Lung microvascular endothelial cell (primary cell): ENCODE data around the gene FURIN. TPM values are rescaled to one million over a fixed set of nuclear protein-coding genes. Genes with fewer than 3 reads are reported as not detected.
A peak's percentile ranks its signal among the peaks of the same experiment; 100 is the strongest.
"Not testable (repeated sequence)": the region's sequence is repeated elsewhere in the genome, so short reads cannot be mapped to it uniquely, and the experiment has no call there.

Experiments used
- DNase-seq, 2 donors: peaks; one replicate each; pipeline versions ENCODE4 v3.0.0 to v3.0.0-alpha.2; 2010; ENCODE audit warnings: low read depth in 2 of 2
- total RNA-seq: library from RNA; depleted of rRNA; stranded (reverse); fragments of >200 nt; gene quantifications from 2 replicates; pipeline ENCODE4 v1.2.1, GENCODE V29; 2014

Gene FURIN
- total RNA-seq, 1 donor from 2014 or later, result 56.0 TPM

DNA sequence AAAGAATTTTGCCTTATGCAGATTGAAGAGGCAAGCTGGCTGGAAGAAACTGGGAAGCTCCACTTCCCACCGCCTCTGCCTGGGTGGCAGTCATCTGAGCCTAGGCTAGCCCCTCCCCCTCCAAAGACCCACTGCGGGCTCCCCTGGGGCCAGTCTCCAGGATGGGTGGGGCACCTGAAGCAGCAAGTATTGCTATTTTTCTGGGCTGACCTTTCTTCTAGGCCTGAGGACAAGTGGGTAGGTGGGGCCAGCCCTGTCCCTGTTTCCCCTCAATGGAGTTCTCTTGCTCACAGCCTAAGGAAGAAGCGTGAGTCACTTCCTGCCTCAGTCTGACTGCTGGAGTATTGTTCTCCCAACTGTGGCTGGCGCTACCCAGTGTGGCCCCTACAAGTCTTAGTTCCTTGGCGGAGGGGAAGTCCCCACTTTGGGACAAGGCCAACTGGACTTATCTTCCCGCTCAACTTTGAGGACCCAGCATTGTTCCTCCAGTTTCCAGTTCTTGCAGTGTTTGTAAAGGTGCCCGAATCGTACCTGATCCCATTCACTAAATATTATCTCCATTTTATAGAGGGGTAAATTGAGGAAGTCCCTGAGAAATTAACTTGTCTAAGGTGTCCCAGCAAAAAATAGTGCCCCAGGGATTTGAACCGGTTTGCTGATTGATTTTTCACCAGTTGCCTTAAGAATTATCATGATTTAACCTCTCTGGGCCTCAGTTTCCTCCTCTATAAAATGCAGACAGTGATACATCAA lies 1.4 kb downstream of the FURIN start:
- DNase-seq, result peak; percentile 67 to 97

DNA sequence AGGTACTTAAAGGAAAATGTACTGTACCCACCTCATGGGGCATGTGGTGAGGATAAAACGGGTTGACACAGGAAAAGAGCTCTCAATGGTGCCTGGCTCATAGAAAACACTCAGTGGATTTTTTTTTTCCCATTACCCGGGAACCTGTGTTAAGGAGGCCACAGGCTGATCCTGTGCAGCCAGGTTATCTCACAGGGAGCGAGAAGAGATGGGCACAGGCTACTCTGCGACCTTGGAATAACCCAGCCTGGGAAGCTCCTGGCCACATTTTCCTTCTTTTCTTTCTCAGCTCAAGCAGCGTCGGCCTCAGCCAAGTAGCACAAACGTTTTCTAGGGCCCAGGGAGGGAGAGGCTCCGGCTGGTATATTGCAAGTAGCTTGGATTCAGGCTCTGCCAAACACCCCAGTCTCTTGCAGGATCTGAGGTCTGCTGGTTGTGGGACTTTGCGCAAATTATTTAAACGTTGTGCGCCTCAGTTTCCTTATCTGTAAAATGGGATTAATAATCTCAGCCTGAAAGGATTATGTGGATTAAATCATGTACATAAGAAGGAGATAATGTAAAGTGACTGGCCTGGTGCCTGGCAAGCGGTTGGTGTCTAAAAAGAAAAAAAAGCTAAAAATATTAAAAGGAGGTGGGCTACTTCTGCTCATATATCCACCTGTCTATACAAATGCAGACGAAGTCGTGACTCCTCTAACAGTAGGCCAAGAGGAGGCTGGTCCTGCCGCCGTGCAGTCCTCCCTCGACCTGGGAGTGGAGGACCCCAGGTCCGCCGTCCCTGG lies 2.2 kb downstream of the FURIN start:
- peak; percentile 22 to 37 for DNase-seq

DNA sequence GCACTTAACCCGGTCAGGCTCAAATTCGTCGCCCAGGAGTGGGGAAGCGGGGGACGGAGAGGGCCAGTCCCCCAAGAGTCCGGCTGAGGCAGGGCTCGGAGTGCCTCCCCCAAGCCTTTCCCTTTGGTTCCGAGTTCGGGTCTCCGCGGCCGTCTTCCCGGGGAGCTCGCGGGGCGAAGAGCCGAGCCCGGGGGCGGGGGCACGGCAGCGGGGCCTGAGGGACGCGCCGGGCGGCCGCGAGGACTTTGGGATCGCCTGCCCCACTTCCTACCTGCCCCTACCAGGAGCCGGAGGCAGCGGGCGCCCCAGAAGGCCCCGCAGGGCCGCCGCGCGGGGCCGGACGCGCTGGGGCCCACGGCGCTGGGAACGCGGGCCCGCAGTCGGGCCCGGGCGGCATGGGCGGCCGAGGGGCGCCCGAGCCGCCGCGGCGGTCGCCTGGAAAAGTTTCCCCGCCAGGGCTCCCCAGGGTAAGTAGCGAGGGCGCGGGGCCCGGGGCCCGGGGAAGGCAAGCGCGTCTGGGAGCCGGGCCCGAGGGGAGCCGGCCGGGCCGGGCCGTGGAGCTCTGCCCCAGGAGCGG lies 2.8 kb downstream of the FURIN start:
- DNase-seq, result peak; percentile 43 to 51

DNA sequence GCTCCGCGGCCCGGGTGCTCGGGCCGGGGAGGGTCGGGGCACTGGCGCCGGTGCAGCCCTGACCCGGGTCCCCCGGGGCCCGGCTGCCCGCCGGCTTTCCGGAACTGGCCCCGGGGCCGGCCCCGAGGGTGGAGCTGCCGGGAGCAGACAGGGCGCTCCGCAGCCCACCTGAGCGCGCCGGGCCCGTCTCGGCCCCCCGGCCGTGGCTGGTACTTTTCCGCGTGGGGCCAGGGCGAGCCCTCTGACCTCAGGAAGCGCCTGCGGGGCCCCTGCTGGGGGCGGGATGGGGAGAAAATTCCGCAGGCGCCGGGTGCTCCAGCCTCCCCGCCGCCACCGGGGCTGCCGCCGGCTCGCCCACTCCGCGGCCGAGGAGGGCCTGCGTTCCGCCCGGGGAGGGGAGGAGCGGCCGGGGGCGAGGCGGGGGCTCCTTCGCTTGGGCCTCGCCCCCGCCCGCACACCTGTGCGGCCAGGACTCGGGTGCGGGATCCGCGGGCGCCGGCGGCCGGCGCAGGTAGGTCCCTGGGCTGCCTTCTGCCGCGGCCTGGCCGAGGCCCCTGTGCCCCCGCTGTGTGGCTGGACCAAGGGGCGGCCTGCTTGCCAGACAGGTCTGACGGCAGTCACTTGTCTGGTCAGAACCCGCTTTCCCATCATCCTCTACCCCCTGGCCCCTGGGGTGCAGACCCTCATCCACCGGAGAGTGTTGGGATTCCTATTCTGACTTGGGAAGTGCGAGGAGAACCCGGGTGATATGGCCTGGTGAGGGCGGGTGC lies 3.5 kb downstream of the FURIN start:
- peak; percentile 22 to 33 for DNase-seq

DNA sequence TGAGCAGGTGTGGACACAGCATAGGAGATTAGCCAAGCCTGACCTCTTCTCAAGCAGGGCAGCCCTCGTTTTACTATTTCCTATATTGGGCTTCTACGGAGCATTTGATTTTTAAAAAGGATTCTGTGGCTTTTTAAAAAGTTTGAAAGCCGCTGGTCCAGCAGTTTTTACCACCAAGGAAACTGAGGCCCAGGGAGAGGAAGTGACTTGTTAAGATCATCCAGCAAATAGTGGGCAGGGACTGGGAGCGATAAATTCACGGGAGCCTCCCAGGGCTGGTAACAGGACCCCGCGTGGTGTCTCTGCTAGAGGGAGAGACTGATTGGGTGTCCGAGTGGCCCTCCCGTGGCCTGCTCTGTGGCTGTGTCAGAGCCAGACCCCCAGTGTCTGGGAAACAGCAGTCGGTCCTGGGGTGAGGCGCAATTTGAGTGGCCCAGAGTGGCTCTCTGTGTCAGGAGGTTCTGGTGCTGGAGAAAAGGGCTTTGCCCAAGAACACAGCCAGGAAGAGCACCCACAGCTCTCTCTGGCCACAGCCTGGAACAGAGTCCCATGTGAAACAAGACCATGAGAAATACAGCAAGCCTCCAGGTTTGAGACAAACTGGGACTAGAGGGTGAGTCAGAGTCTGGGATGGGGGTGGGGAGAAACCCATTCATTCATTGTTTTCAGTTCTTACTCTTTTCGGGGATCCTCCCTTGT lies 4.2 kb downstream of the FURIN start:
- DNase-seq, result peak; percentile 36 to 83

DNA sequence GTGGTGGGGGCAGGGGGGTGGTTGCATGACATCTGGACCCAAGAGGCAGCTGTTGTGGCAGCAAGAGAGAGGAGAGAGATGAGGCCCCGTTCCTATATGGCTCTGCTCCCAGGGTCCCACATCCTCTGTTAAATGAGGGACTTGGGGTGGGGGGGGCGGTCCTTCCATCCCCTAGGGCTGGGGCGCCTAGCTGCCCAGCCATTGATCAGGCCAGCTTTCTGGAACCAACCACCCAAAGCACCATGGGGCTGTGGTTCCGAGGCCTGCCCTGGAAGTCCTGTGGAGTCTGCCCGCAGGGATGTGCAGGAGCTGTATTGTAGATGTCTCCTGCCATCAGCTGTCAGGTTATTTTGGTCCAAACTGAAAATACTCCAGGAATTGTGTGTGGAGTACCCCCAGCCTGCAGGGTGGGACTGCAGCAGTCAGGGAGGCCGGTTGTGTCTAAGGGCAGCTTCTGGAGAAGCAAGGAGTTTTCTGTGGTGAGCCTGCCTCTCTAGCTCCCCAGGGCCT lies 5.2 kb downstream of the FURIN start:
- DNase-seq, result no peak

DNA sequence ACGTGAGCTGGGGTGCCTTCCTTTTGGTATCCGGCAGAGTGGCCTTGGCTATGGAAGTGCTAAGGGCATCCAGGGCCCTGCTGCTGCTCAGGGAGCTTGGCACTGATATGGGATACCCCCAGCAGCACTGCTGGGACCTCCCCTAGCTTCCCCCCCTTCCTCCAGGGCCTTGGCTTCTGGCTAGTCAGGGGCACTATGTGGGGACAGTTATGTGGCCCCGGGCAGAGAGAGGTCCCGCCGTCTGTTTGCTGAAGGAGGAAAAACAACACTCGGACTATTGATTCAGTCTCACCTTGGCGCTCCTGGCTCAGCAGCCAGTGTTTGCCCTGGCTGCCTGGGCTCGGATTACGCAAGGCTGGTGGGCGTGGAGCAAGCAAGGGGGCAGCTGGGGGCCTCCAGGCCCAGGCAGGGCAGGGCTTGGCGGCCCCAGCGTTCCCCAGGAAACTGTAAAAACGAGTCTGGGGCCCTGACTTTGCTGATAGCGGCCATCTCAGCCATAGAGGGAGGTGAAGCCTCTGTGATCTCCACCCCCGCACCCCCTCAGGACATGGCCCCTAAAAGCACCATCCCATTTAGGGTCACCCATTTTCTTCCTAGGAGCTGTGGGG lies 5.7 kb downstream of the FURIN start:
- DNase-seq, result peak in 1 of 2 donors; percentile 50

DNA sequence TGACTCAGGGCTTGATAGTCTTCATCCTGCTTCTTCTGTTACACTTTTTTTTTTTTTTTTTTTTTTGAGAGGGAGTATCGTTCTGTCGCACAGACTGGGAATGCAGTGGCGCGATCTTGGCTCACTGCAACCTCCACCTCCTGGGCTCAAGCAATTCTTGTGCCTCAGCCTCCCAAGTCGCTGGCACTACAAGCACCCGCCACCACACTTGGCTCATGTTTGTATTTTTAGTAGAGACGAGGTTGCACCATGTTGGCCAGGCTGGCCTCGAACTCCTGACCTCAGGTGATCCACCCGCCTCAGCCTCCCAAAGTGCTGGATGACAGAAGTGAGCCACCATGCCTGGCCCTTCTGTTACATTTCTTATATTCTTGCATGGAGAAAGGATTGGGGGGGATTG lies 6.6 kb downstream of the FURIN start:
- not testable (repeated sequence) for DNase-seq

- DNase-seq, result no peak
Observed at GRCh38 chr15:90875549-90875981, 7.2 kb downstream of the FURIN start.

DNA sequence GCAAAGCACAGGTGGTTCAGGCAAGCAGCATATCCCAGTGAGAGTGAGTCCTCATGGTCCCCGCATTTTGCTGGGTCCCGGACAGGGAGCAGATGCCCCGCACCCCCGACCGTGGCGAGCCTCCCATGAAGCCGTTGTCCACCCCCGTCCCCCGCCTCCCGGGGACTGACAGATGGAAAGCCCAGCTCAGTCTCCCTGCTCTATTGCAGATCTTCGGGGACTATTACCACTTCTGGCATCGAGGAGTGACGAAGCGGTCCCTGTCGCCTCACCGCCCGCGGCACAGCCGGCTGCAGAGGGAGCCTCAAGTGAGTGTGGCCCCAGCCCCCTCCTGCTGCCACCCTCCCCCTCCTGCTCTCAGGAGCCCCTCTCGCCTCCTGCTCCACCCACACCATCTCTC lies 7.7 kb downstream of the FURIN start:
- no peak for DNase-seq

GRCh38 chr15:90876512-90877170 lies 8.3 kb downstream of the FURIN start:
- DNase-seq, result no peak

- no peak for DNase-seq
Observed at GRCh38 chr15:90877315-90877714, 8.9 kb downstream of the FURIN start.

DNA sequence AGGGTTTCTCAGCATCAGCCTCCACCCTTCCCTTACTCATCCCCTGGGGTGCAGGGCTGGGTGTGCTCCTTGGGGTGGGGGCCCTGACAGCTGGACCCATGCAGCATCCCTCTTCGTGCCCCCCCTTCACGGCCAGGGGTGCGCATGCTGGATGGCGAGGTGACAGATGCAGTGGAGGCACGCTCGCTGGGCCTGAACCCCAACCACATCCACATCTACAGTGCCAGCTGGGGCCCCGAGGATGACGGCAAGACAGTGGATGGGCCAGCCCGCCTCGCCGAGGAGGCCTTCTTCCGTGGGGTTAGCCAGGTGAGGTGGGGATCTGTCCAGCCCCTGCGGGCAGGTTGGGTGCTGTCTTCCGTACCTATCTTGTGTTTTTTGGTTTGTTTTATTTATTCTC lies 9.6 kb downstream of the FURIN start:
- no peak for DNase-seq

DNA sequence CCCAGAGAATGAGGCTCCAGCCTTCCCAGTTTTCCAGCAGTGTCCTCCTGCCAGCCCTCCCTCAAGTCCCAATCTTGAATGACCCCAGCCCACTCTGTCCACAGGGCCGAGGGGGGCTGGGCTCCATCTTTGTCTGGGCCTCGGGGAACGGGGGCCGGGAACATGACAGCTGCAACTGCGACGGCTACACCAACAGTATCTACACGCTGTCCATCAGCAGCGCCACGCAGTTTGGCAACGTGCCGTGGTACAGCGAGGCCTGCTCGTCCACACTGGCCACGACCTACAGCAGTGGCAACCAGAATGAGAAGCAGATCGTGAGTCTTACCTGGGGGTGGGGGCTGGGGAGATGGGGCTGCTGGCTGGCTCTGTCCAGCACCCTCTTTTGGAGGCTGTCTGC lies 10.3 kb downstream of the FURIN start:
- no peak for DNase-seq

DNA sequence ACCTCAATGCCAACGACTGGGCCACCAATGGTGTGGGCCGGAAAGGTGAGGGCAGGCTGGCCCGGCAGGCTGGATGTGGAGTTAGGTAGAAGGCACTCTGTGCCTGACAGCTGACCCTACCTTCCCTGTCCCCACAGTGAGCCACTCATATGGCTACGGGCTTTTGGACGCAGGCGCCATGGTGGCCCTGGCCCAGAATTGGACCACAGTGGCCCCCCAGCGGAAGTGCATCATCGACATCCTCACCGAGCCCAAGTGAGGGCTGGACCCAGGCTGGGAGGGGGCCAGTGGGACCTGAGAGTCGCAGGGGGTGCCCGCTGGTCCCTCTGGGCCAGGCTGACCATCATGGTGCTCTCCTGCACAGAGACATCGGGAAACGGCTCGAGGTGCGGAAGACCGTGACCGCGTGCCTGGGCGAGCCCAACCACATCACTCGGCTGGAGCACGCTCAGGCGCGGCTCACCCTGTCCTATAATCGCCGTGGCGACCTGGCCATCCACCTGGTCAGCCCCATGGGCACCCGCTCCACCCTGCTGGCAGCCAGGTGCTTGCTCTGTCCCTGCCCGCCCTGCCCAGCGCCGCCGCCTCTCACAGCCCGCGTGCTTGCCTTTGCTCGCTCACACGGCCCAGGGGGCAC lies 11.5 kb downstream of the FURIN start:
- DNase-seq, result no peak

GRCh38 chr15:90880381-90881145 lies 12.2 kb downstream of the FURIN start:
- no peak for DNase-seq

DNA sequence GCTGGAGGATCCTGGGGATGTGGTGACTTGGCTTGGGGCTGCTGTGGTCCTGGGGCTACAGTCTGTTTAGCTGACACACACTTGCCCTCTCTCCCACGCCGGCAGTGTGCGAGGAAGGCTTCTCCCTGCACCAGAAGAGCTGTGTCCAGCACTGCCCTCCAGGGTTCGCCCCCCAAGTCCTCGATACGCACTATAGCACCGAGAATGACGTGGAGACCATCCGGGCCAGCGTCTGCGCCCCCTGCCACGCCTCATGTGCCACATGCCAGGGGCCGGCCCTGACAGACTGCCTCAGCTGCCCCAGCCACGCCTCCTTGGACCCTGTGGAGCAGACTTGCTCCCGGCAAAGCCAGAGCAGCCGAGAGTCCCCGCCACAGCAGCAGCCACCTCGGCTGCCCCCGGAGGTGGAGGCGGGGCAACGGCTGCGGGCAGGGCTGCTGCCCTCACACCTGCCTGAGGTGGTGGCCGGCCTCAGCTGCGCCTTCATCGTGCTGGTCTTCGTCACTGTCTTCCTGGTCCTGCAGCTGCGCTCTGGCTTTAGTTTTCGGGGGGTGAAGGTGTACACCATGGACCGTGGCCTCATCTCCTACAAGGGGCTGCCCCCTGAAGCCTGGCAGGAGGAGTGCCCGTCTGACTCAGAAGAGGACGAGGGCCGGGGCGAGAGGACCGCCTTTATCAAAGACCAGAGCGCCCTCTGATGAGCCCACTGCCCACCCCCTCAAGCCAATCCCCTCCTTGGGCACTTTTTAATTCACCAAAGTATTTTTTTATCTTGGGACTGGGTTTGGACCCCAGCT lies 13.0 kb downstream of the FURIN start:
- no peak for DNase-seq
